Stimulated activated CD8-positive, alpha-beta memory T cell treated with anti-CD3 and anti-CD28 coated beads, Interleukin-4, amount 100 ng/mL, for 1 hour (primary cell): ENCODE measurements around the gene ZNF785.
"Not testable (repeated sequence)": the region's sequence is repeated elsewhere in the genome, so short reads cannot be mapped to it uniquely, and the experiment has no call there.

Experiments
- DNase-seq, 2 donors: peaks; one replicate each; pipeline ENCODE4 v3.0.0-alpha.2; 2020; ENCODE audit warnings: low read depth in 2 of 2, low spot score in 1 of 2

Gene ZNF785

GRCh38 chr16:30585400-30586191, at the start of gene ZNF785:
ZNF785 (minus strand) TSS chr16:30585697; CDS start chr16:30585611, 86 bp downstream.
- DNase-seq, result peak; percentile 69 to 86

- DNase-seq, result no peak
Measured at GRCh38 chr16:30633526-30633925, 48.0 kb upstream of the ZNF785 start.

GRCh38 chr16:30632454-30632853, 47.0 kb upstream of the ZNF785 start:
- not testable (repeated sequence) for DNase-seq

GRCh38 chr16:30628628-30629540, 43.4 kb upstream of the ZNF785 start:
- peak; percentile 78 to 79 for DNase-seq

- DNase-seq, result no peak
Measured at GRCh38 chr16:30626236-30626635, 40.7 kb upstream of the ZNF785 start.

DNA sequence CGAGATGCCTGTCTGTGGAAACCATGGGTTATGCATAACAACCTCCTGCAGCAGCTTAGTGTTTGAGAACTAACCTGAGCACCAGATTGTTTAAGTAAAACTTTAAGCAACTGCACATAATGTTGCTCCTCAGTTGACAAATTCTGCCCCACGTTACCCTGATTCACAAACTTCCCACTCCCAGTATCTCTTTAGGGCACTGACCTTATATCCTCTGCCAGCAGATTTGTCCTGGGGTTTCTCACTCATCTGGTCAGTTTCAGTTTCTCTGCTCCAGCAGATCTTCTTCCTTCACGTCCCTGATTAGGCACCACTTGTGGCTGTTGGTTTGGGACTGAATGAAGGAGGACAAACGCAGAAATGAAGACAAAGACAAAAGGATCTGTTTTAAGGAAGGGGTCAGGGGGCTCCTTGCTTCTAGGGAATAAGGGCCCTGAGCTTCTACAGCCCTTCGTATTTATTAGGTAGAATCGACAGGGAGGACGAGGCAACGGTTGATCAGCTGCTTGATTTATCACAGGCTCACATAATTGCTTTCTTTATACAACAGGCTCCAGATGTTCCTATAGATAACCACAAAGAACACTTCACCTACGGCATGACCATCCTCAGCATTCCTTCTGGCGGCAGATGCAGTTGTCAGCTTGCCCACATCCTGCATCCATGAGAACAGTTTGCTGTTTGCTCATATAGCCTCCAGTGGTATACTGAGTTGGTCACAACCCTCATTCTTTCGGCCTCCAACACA, 38.2 kb upstream of the ZNF785 start:
- no peak for DNase-seq

GRCh38 chr16:30622455-30623032, 37.0 kb upstream of the ZNF785 start:
- DNase-seq, result no peak

- DNase-seq, result no peak
Measured at GRCh38 chr16:30621765-30622164, 36.3 kb upstream of the ZNF785 start.

DNA sequence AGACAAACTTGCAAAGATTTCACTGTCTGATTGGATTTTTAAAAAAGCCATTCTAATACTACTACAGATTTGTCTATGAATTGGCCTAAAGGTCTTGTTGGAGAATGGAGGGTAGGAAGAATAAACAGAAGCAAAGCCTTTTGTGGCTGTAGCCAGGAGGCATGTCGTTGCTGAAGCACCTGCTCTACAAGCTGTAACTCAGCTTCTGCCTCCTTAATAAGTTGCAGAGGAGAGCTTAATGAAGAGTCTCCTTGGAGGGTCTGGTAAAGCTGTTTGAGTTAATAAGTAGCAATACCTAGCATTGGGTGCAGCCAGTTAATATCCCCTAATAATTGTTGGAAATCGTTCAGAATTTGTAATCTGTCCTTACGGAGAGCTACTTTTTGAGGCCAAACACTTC, 34.7 kb upstream of the ZNF785 start:
- no peak for DNase-seq

DNA sequence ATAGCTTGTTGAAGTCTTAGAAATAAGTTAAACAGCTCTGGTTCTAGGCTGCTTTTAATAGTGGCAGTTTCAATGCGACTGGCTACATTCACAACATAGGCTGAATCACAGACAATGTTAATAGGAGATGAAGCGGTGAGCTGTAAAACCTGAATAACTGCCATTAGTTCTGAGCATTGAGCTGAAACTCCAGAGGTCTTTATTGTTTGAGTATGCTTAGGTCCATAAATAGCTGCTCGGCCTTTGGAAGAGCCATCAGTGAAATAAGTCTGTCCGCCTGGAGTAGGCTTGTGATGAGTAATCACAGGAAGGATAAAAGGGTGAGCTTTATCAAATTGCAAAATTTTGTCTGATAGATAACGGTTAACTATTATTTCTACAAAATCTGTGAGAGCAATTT, 34.1 kb upstream of the ZNF785 start:
- DNase-seq, result no peak

DNA sequence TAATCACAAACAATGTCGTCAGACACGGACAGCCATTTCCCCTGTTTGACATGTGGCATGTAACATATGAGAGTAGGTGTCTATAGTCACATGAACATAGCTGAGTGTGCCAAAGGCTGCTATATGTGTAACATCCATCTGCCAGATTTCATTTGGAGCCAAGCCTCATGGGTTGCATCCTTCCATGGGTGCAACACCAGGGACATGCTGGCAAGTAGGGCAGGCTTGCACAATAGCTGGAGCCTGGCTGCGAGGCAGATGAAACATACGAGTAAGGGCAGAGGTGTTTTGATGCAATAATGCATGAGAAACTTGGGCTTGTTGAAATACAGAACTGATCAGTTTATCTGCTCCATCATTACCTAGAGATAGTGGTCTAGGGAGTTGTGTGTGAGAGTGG, 33.7 kb upstream of the ZNF785 start:
- DNase-seq, result no peak

GRCh38 chr16:30615358-30616091, 30.0 kb upstream of the ZNF785 start:
- peak in 1 of 2 donors; percentile 43 for DNase-seq

- peak; percentile 84 to 89 for DNase-seq
Measured at GRCh38 chr16:30609926-30610839, 24.7 kb upstream of the ZNF785 start, which contains the start of gene ZNF689. ZNF689 (minus strand) TSS chr16:30610389; CDS start chr16:30610041, 348 bp downstream.

DNA sequence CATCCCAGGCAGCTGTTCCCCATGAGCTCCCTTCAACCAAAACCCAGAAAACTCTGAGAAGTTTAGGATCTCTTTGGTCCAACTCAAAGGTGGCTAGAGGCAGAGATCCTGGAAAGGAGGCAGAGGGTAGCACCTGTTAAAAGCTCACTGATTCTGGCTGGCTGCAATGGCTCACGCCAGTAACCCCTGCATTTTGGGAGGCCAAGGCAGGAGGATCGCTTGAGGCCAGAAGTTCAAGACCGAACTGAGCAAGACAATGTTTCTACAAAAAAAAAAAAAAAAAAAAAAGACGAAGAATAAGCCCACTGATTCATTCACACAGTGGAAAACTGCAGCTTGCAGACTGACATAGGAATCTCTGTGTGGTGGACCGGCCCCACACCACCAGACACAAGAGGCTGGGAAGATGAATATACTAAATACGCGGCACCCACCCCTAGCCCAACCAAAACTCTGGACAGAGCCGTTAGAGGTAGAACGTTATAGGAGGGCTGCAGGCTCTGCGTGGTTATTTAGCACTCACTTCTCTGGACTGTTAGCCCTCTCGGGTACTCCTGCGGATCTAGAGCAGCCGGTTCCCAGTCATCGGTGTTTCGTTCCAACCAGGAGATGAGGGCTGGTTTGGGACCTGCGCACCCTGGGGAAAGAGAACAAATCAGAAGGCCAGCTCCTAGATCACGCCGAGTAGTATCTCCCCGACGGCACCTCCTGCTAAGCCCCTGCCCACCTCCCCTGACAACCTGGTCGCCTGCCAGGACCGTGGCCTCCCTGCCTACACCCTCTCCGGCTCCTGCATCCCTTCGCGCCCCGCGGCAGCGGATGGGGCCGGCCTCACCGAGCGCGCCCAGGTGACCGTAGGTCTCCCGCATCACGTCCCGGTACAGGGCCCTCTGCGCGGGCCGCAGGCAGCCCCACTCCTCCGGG, 23.8 kb upstream of the ZNF785 start:
- peak in 1 of 2 donors; percentile 11 for DNase-seq

DNA sequence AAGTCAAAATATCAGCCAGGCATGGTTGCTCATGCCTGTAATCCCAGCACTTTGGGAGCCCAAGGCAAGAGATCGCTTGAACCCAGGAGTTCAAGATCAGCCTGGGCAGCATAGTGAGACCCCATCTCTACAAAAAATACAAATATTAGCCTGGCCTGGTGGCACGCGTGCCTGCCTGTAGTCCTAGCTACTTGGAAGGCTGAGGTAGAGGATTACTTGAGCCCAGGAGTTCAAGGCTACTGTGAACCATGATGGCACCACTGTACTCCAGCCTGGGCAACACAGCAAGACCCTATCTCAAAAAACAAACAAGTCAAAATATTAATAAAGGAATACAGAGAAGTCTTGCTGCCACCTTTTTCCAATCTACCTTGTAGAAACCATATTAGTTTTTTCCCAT, 20.5 kb upstream of the ZNF785 start:
- DNase-seq, result no peak

GRCh38 chr16:30605158-30605557, 19.7 kb upstream of the ZNF785 start:
- DNase-seq, result no peak

- DNase-seq, result no peak
Measured at GRCh38 chr16:30604316-30604947, 18.9 kb upstream of the ZNF785 start.

GRCh38 chr16:30603945-30604315, 18.4 kb upstream of the ZNF785 start:
- DNase-seq, result no peak
